Natural killer cell (primary cell): ENCODE results near the gene DYNC2LI1. TPM values are rescaled to one million over a fixed set of nuclear protein-coding genes. Genes with fewer than 3 reads are reported as not detected.

ENCODE experiments used
- ATAC-seq, 3 donors: fragments of 150-1000 bp in 2 of 3; fragments of 200-7000 bp in 1 of 3; cut with Tn5 transposase; 1 replicate in 1 of 3; 2 replicates in 2 of 3; pipeline ENCODE4 v1.10.0; 2021; ENCODE audit warnings: mild to moderate bottlenecking in 2 of 3, moderate library complexity in 2 of 3
- DNase-seq, 2 donors: peaks; one replicate each; pipeline versions ENCODE4 v3.0.0 to v3.0.0-alpha.2; 2013 to 2021; ENCODE audit warnings: mixed read lengths in 1 of 2
- H3K27ac ChIP-seq: one replicate; pipeline ENCODE4 v1.5.1; 2013; ENCODE audit warnings: mild to moderate bottlenecking, low read length
- H3K27me3 ChIP-seq: one replicate; pipeline ENCODE4 v1.6.1; 2013; ENCODE audit warnings: low read length; ENCODE audit not compliant: control insufficient read depth, insufficient read depth
- H3K36me3 ChIP-seq: one replicate; pipeline ENCODE4 v1.6.1; 2013; ENCODE audit warnings: low read length; ENCODE audit not compliant: control insufficient read depth, insufficient read depth
- H3K4me1 ChIP-seq: one replicate; pipeline ENCODE4 v1.6.1; 2013; ENCODE audit warnings: low read length; ENCODE audit not compliant: control insufficient read depth, insufficient read depth
- H3K4me3 ChIP-seq: one replicate; pipeline ENCODE4 v1.5.1; 2013; ENCODE audit warnings: low read length
- H3K9me3 ChIP-seq: one replicate; pipeline ENCODE4 v1.6.1; 2013; ENCODE audit warnings: low read length; ENCODE audit not compliant: control insufficient read depth, insufficient read depth
- H3K27ac Mint-ChIP-seq, 2 donors: one replicate each; pipeline ENCODE4 v1.8.0; 2022; ENCODE audit warnings: mild to moderate bottlenecking in 2 of 2, mixed read lengths in 2 of 2, moderate library complexity in 1 of 2
- H3K27me3 Mint-ChIP-seq, 2 donors: one replicate each; pipeline ENCODE4 v1.8.0; 2022; ENCODE audit warnings: low read depth in 2 of 2, mixed read lengths in 2 of 2
- H3K36me3 Mint-ChIP-seq: one replicate; pipeline ENCODE4 v1.8.0; 2022; ENCODE audit warnings: mixed read lengths
- H3K4me1 Mint-ChIP-seq, 2 donors: one replicate each; pipeline ENCODE4 v1.8.0; 2022; ENCODE audit warnings: mixed read lengths in 2 of 2
- H3K4me3 Mint-ChIP-seq: one replicate; pipeline ENCODE4 v1.8.0; 2022; ENCODE audit warnings: mild to moderate bottlenecking, moderate library complexity, mixed read lengths
- H3K9me3 Mint-ChIP-seq, 2 donors: one replicate each; pipeline ENCODE4 v1.8.0; 2022; ENCODE audit warnings: mixed read lengths in 2 of 2
- CTCF ChIP-seq: fragments of 200-600 bp; IDR thresholded peaks from one replicate; pipeline ENCODE4 v1.8.0; 2022; ENCODE audit warnings: antibody characterized with exemption
- WGBS: methylation state at CpG from one replicate; pipeline ENCODE4 v1.1.7; 2013; ENCODE audit warnings: missing lambda C conversion rate; ENCODE audit not compliant: insufficient coverage; 5-methylcytosine and 5-hydroxymethylcytosine counted together
- intact Hi-C: fragments of 100-400 bp; cut with micrococcal nuclease; formaldehyde crosslinking; loops from one replicate; pipeline ENCODE4 v1.14.2; 2022
- total RNA-seq, 4 donors: library from RNA; stranded (reverse); fragments of 120-200 nt in 1 of 4; gene quantifications; one replicate each; pipeline versions ENCODE4 v1.2.3 to v1.2.4, GENCODE V29; 2013 to 2022

DYNC2LI1 gene
- total RNA-seq, 3 donors from 2014 or later (not counting 1 experiment from before 2014, with no cell fraction given): 2.1 to 4.5 (median 3.2) TPM

GRCh38 chr2:43800894-43801293, 27.1 kb downstream of the DYNC2LI1 start:
- intact Hi-C loops: no loop called here
- H3K27me3 ChIP-seq: no peaks in the 10 kb centered on the region
- DNase-seq (no peak), ATAC-seq (no peak)
- H3K4me3 ChIP-seq: no peak overlapping the region
- H3K27ac ChIP-seq: no peak overlapping the region
- Mint-ChIP-seq H3K4me3 (no peak overlapping the region), H3K36me3 (no peaks in the 10 kb centered on the region), H3K4me1 (no peaks in the 10 kb centered on the region), H3K9me3 (no peaks in the 10 kb centered on the region), H3K27ac (no peak overlapping the region), H3K27me3 (peaks cover 0 to 5% of the 10 kb centered on the region in 2 donors)
- no peak for TF ChIP-seq CTCF
- H3K9me3 ChIP-seq: no peaks in the 10 kb centered on the region
- H3K4me1 ChIP-seq: no peaks in the 10 kb centered on the region
- no peaks in the 10 kb centered on the region for H3K36me3 ChIP-seq

GRCh38 chr2:43802135-43802534, 28.3 kb downstream of the DYNC2LI1 start:
- ATAC-seq: no peak
- H3K27ac ChIP-seq: no peak overlapping the region
- H3K9me3 ChIP-seq: no peaks in the 10 kb centered on the region
- H3K36me3 ChIP-seq: no peaks in the 10 kb centered on the region
- H3K4me1 ChIP-seq: no peaks in the 10 kb centered on the region
- intact Hi-C loops: no loop called here
- H3K27me3 Mint-ChIP-seq: peaks cover 0 to 5% of the 10 kb centered on the region in 2 donors
- no peaks in the 10 kb centered on the region for H3K27me3 ChIP-seq
- DNase-seq: no peak
- H3K4me1 Mint-ChIP-seq: no peaks in the 10 kb centered on the region
- H3K4me3 Mint-ChIP-seq: no peak overlapping the region
- no CpG with 5 or more reads among the region's 2 CpGs for WGBS
- no peak for TF ChIP-seq CTCF
- H3K9me3 Mint-ChIP-seq: no peaks in the 10 kb centered on the region
- H3K27ac Mint-ChIP-seq: no peak overlapping the region
- no peak overlapping the region for H3K4me3 ChIP-seq
- H3K36me3 Mint-ChIP-seq: no peaks in the 10 kb centered on the region

GRCh38 chr2:43803113-43803512, 29.3 kb downstream of the DYNC2LI1 start:
- intact Hi-C loops: no loop called here
- no peak for TF ChIP-seq CTCF
- no peaks in the 10 kb centered on the region for H3K36me3 Mint-ChIP-seq
- H3K27ac Mint-ChIP-seq: no peak overlapping the region
- no CpG with 5 or more reads among the region's 1 CpG for WGBS
- DNase-seq (no peak), ATAC-seq (no peak)
- H3K27me3 Mint-ChIP-seq: peaks cover 0 to 5% of the 10 kb centered on the region in 2 donors
- no peak overlapping the region for H3K4me3 Mint-ChIP-seq
- no peak overlapping the region for H3K27ac ChIP-seq
- H3K9me3 Mint-ChIP-seq: no peaks in the 10 kb centered on the region
- H3K4me1 ChIP-seq: no peaks in the 10 kb centered on the region
- no peaks in the 10 kb centered on the region for H3K4me1 Mint-ChIP-seq
- no peak overlapping the region for H3K4me3 ChIP-seq
- no peaks in the 10 kb centered on the region for H3K27me3 ChIP-seq
- no peaks in the 10 kb centered on the region for H3K36me3 ChIP-seq
- no peaks in the 10 kb centered on the region for H3K9me3 ChIP-seq

GRCh38 chr2:43806719-43807031, 32.8 kb downstream of the DYNC2LI1 start:
- 86% methylated on average over 1 of the region's 2 CpGs for WGBS
- Mint-ChIP-seq H3K4me1 (no peaks in the 10 kb centered on the region), H3K36me3 (no peaks in the 10 kb centered on the region), H3K9me3 (no peaks in the 10 kb centered on the region), H3K27me3 (peaks cover 0 to 5% of the 10 kb centered on the region in 2 donors), H3K4me3 (no peak overlapping the region), H3K27ac (no peak overlapping the region)
- no peaks in the 10 kb centered on the region for H3K36me3 ChIP-seq
- TF ChIP-seq CTCF: no peak
- no peak overlapping the region for H3K4me3 ChIP-seq
- intact Hi-C loops: no loop called here
- ATAC-seq (no peak), DNase-seq (no peak)
- H3K27ac ChIP-seq: no peak overlapping the region
- H3K4me1 ChIP-seq: no peaks in the 10 kb centered on the region
- H3K9me3 ChIP-seq: no peaks in the 10 kb centered on the region
- H3K27me3 ChIP-seq: no peaks in the 10 kb centered on the region
